ENCODE measurements around the gene RTN4R. TPM values are rescaled to one million over a fixed set of nuclear protein-coding genes. Genes with fewer than 3 reads are reported as not detected.

The RTN4R gene
- total and polyA plus RNA-seq, 9 of the 15 experiments (the other 6 are each of a cell fraction or from before 2014, with no cell fraction given), result 0.04 to 2.8 (median 1.4) TPM; not detected in 3

GRCh38 chr22:20267441-20268278 is 458 bp downstream of the RTN4R start (continued):
- TF ChIP-seq HBP1 (CRISPR knock-in tag; IDR thresholded peaks at IDR 0.05) (no peak), GATAD2B (IDR thresholded peaks at IDR 0.05; ENCODE audit: borderline replicate concordance) (no peak; the same call in 1 of the 2 replicates), RFX7 (CRISPR knock-in tag; IDR thresholded peaks at IDR 0.05) (no peak), SAP30 (IDR thresholded peaks at IDR 0.05; ENCODE audit: borderline replicate concordance, insufficient read depth, low read depth, low read length, poor library complexity, severe bottlenecking) (peak; percentile 54), TEAD4 (IDR thresholded peaks at IDR 0.05; ENCODE audit: low read length) (no peak), TEAD4 (CRISPR knock-in tag; IDR thresholded peaks at IDR 0.05; ENCODE audit: borderline replicate concordance) (no peak), PTBP1 (IDR thresholded peaks at IDR 0.05; ENCODE audit: low read depth, low read length) (no peak), RAD51 (IDR thresholded peaks at IDR 0.05; ENCODE audit: borderline replicate concordance, low read depth) (no peak), PTTG1 (tag; IDR thresholded peaks at IDR 0.05; ENCODE audit: low read depth) (no peak), NEUROD1 (IDR thresholded peaks at IDR 0.05; ENCODE audit: borderline replicate concordance, low read depth, low read length, partially characterized antibody) (no peak), POLR2B (IDR thresholded peaks at IDR 0.05; ENCODE audit: low read depth, partially characterized antibody) (no peak), ARID1B (IDR thresholded peaks at IDR 0.05) (no peak), ZNF23 (CRISPR knock-in tag; IDR thresholded peaks at IDR 0.05) (no peak), NR2C2 (CRISPR knock-in tag; IDR thresholded peaks at IDR 0.05) (0 out of 2 replicates have a peak, but pooled peaks have one; percentile 21), NR2C2 (tag; IDR thresholded peaks at IDR 0.05) (no peak), VEZF1 (CRISPR knock-in tag; IDR thresholded peaks at IDR 0.05) (peak; percentile 64), NONO (IDR thresholded peaks at IDR 0.05; ENCODE audit: low read depth in 2 of 2, low read length in 1 of 2) (peak in 1 of 2 experiments; percentile 95; a peak in 2 of 4 replicates), TFE3 (CRISPR knock-in tag; IDR thresholded peaks at IDR 0.05) (no peak), ZNF778 (CRISPR knock-in tag; IDR thresholded peaks at IDR 0.05) (no peak), ELF2 (CRISPR knock-in tag; IDR thresholded peaks at IDR 0.05) (no peak), PCBP2 (IDR thresholded peaks at IDR 0.05; ENCODE audit: low read depth, low read length, poor library complexity, severe bottlenecking) (no peak), ZNF717 (CRISPR knock-in tag; IDR thresholded peaks at IDR 0.05) (no peak), XRCC4 (IDR thresholded peaks at IDR 0.05; ENCODE audit: extremely low read depth, insufficient read depth, insufficient read length) (no peak), FIP1L1 (IDR thresholded peaks at IDR 0.05; ENCODE audit: low read depth, low read length, poor library complexity, severe bottlenecking) (no peak)

All from K562 (cell line).